Endothelial cell of umbilical vein (primary cell): Measurements from ENCODE around the gene RPL12. TPM values are rescaled to one million over a fixed set of nuclear protein-coding genes. Genes with fewer than 3 reads are reported as not detected.

Experiments used
- BruUV-seq: library from RNA; stranded (reverse); fragments of 400-500 nt; replicated peaks from 2 replicates; lab custom pipeline; 2021; lab: Mats Ljungman, UMichigan
- CTCF ChIA-PET: fragments of 300-600, 350-600 bp; sonication (Branson Sonifier 250); formaldehyde crosslinking; loops from one replicate; lab custom pipeline; 2021; ENCODE audit warnings: antibody characterized with exemption, inconsistent platforms; lab: Charles Lee
- POLR2A ChIA-PET: fragments of 300-600, 350-600 bp; sonication (Branson Sonifier 250); formaldehyde crosslinking; loops from one replicate; lab custom pipeline; 2021; ENCODE audit warnings: antibody characterized with exemption, inconsistent platforms; lab: Charles Lee
- DNase-seq: peaks from one replicate; pipeline ENCODE4 v3.0.0-alpha.2; 2011; ENCODE audit warnings: low read depth, low spot score
- FAIRE-seq: peaks from 2 replicates; lab custom pipeline; 2011; peaks lifted over from hg19 to GRCh38; lab: Jason Lieb, UNC
- H2AFZ ChIP-seq: 2 replicates; pipeline ENCODE4 v1.6.0; 2012; ENCODE audit warnings: low read depth, low read length, control low read depth, inconsistent platforms
- H3K27ac ChIP-seq: 2 replicates; pipeline ENCODE4 v1.5.1; 2011; ENCODE audit warnings: low read depth, mild to moderate bottlenecking, control low read depth, low read length, moderate library complexity; ENCODE audit not compliant: insufficient read depth
- H3K27me3 ChIP-seq, 2 experiments: 2 replicates each; pipeline versions ENCODE4 v1.6.0 to v1.6.1; 2011; ENCODE audit warnings: low read length in 2 of 2, mixed read lengths in 1 of 2; ENCODE audit not compliant: control insufficient read depth in 2 of 2, insufficient read depth in 2 of 2
- H3K36me3 ChIP-seq, 2 experiments: 2 replicates in 1 of 2; 3 replicates in 1 of 2; pipeline ENCODE4 v1.5.1; 2011; ENCODE audit warnings: low read length in 2 of 2, mild to moderate bottlenecking in 1 of 2, moderate library complexity in 1 of 2; ENCODE audit not compliant: control insufficient read depth in 2 of 2, insufficient read depth in 2 of 2; ENCODE audit errors: extremely low read depth in 1 of 2
- H3K4me1 ChIP-seq: 3 replicates; pipeline ENCODE4 v1.5.1; 2011; ENCODE audit warnings: mild to moderate bottlenecking, low read length; ENCODE audit not compliant: control insufficient read depth, insufficient read depth; ENCODE audit errors: extremely low read depth
- H3K4me2 ChIP-seq: 2 replicates; pipeline ENCODE4 v1.6.1; 2011; ENCODE audit warnings: low read length, control low read depth, mixed read lengths; ENCODE audit not compliant: insufficient read depth
- H3K4me3 ChIP-seq, 3 experiments: fragments of 200-600 bp in 1 of 3; sonication (generic), shearing (Covaris generic) in 1 of 3; replicated peaks in 1 of 3; 2 replicates each; pipeline ENCODE4 v1.5.1; 2011 to 2016; ENCODE audit warnings: control low read depth in 3 of 3, low read length in 3 of 3, mild to moderate bottlenecking in 2 of 3, inconsistent platforms in 1 of 3, low read depth in 1 of 3, moderate library complexity in 1 of 3; ENCODE audit not compliant: insufficient read depth in 1 of 3
- H3K79me2 ChIP-seq: 2 replicates; pipeline ENCODE4 v1.6.0; 2012; ENCODE audit warnings: low read length, inconsistent platforms; ENCODE audit not compliant: control insufficient read depth, insufficient read depth
- H3K9ac ChIP-seq: replicated peaks from 2 replicates; pipeline ENCODE3; 2011; ENCODE audit warnings: low read length, control low read depth; ENCODE audit not compliant: insufficient read depth; ENCODE audit errors: extremely low read depth
- H3K9me1 ChIP-seq: replicated peaks from 3 replicates; pipeline ENCODE4 v1.6.0; 2011; ENCODE audit warnings: mild to moderate bottlenecking, low read length; ENCODE audit not compliant: control insufficient read depth, insufficient read depth; ENCODE audit errors: extremely low read depth
- H3K9me3 ChIP-seq: replicated peaks from 2 replicates; pipeline ENCODE4 v1.5.1; 2012; ENCODE audit warnings: low read length, inconsistent platforms; ENCODE audit not compliant: control insufficient read depth, insufficient read depth
- H4K20me1 ChIP-seq: replicated peaks from 2 replicates; pipeline ENCODE3; 2011; ENCODE audit warnings: mild to moderate bottlenecking, low read length; ENCODE audit not compliant: control insufficient read depth, insufficient read depth; ENCODE audit errors: extremely low read depth
- GATA2 ChIP-seq: IDR thresholded peaks from 2 replicates; pipeline ENCODE4 v1.7.0; 2011; ENCODE audit warnings: low read depth, mild to moderate bottlenecking, moderate library complexity, mixed read lengths, low read length; ENCODE audit not compliant: insufficient read length, insufficient read depth
- POLR2A ChIP-seq: IDR thresholded peaks from 2 replicates; pipeline ENCODE4 v1.6.1; 2012; ENCODE audit warnings: low read depth, mild to moderate bottlenecking, control low read depth, low read length
- dilution Hi-C: fragments of 300-500 bp; cut with MboI; formaldehyde crosslinking; loops from one replicate; pipeline ENCODE4 v1.15.0; 2019; ENCODE audit warnings: low sequenced_read_pairs; ENCODE audit not compliant: extremely low pct_ligation_motif_present
- intact Hi-C: fragments of 100-400 bp; cut with micrococcal nuclease; formaldehyde crosslinking; loops from one replicate; pipeline ENCODE4 v1.10.0; 2022
- polyA plus RNA-seq, 4 experiments: library from polyadenylated mRNA; depleted of rRNA in 3 of 4; stranded (reverse) in 3 of 4; unstranded in 1 of 4; fragments of >200 nt; gene quantifications; 2 replicates each; pipeline versions ENCODE4 v1.2.1 to v1.2.3, GENCODE V29; 2011 to 2012; ENCODE audit warnings: missing spikeins in 1 of 4
- total RNA-seq: library from RNA; stranded (reverse); gene quantifications from 2 replicates; pipeline ENCODE4 v1.2.3, GENCODE V29; 2021
- TF ChIP-seq, protein P1 (sequence below): IDR thresholded peaks from 2 replicates; pipeline ENCODE4 v1.6.1; 2011; ENCODE audit not compliant: insufficient read depth, insufficient read length
- TF ChIP-seq, protein P2 (sequence below), 2 donors: IDR thresholded peaks; 1 replicate in 1 of 2; 2 replicates in 1 of 2; pipeline ENCODE4 v1.5.1; 2011; ENCODE audit warnings: low read length in 2 of 2, mild to moderate bottlenecking in 2 of 2, moderate library complexity in 2 of 2, control low read depth in 1 of 2, inconsistent platforms in 1 of 2, low read depth in 1 of 2; ENCODE audit not compliant: insufficient read depth in 1 of 2; ENCODE audit errors: extremely low read depth in 1 of 2

The RPL12 gene
- total and polyA plus RNA-seq, 2 donors (not counting 3 experiments of a cell fraction or from before 2014, with no cell fraction given): 1,231 to 3,007 TPM

DNA sequence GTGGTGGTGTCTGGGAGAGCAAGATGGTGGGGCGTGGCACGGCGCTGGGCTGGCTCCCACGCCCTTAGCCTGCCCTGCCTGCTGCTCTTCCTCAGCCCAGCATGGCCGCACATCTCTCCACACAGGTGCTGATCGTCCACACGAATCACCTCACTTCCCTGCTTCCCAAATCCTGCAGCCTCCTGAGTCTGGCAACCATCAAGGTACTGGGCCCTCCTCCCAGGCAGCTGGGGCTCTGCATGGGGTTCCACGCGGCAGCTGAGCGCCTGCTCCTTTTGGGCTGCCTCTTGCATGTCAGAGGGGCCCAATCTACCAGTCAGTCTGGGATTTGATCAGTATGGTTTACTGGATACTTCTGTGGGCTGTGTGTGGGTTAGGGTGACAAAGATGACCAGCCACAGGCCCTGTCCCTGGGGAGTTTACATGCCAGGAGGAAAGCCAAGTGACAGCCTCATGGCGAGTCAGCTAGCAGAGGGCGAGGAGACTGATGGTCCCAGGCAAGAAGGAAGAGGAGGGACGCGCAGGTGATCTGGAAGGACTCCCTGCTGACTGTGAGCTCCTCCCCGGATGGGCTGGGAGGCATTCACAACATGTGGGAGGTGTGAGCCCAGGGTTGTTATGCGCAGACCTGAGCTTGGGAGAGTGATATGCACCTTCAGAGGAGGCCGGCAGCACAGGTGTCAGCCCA lies 6.1 kb upstream of the RPL12 start:
- no peaks in the 10 kb centered on the region for H4K20me1 ChIP-seq
- intact Hi-C loops (no loop called here), dilution Hi-C loops (no loop called here)
- H2AFZ ChIP-seq: no peak overlapping the region
- no peak overlapping the region for H3K4me2 ChIP-seq
- H3K36me3 ChIP-seq: peaks cover 0 to 22% of the 10 kb centered on the region in 2 experiments
- H3K9ac ChIP-seq: no peak overlapping the region
- H3K79me2 ChIP-seq: no peaks in the 10 kb centered on the region
- ChIA-PET POLR2A (interaction anchor here (0.7 kb wide), 1 partner anchor 310 kb away, joined by 3 read pairs; no protein-coding TSS in a partner anchor), CTCF (no interaction called here)
- H3K4me3 ChIP-seq: no peak overlapping the region
- TF ChIP-seq, protein P1, sequence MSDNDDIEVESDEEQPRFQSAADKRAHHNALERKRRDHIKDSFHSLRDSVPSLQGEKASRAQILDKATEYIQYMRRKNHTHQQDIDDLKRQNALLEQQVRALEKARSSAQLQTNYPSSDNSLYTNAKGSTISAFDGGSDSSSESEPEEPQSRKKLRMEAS: no peak
- TF ChIP-seq GATA2 (no peak), POLR2A (no peak)
- TF ChIP-seq, protein P2, sequence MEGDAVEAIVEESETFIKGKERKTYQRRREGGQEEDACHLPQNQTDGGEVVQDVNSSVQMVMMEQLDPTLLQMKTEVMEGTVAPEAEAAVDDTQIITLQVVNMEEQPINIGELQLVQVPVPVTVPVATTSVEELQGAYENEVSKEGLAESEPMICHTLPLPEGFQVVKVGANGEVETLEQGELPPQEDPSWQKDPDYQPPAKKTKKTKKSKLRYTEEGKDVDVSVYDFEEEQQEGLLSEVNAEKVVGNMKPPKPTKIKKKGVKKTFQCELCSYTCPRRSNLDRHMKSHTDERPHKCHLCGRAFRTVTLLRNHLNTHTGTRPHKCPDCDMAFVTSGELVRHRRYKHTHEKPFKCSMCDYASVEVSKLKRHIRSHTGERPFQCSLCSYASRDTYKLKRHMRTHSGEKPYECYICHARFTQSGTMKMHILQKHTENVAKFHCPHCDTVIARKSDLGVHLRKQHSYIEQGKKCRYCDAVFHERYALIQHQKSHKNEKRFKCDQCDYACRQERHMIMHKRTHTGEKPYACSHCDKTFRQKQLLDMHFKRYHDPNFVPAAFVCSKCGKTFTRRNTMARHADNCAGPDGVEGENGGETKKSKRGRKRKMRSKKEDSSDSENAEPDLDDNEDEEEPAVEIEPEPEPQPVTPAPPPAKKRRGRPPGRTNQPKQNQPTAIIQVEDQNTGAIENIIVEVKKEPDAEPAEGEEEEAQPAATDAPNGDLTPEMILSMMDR (IDR thresholded peaks at IDR 0.05; ENCODE audit: extremely low read depth in 1 of 2, insufficient read depth in 1 of 2, low read depth in 1 of 2, low read length in 2 of 2): no peak
- H3K9me1 ChIP-seq: no peaks in the 10 kb centered on the region
- H3K4me1 ChIP-seq: peaks cover 2% of the 10 kb centered on the region
- H3K9me3 ChIP-seq: no peaks in the 10 kb centered on the region
- FAIRE-seq (no peak), DNase-seq (no peak)
- no TSS peak for BruUV-seq
- no peak overlapping the region for H3K27ac ChIP-seq
- H3K27me3 ChIP-seq: no peaks in the 10 kb centered on the region
